Measurements from ENCODE around the gene MED23. TPM values are rescaled to one million over a fixed set of nuclear protein-coding genes. Genes with fewer than 3 reads are reported as not detected.

Gene MED23
- total and polyA plus RNA-seq, 2 experiments from 2014 or later: 8.6 to 23.6 TPM

GRCh38 chr6:131660195-131660594, 32.2 kb upstream of the MED23 start:
- H4K20me1 ChIP-seq (replicated peaks; ENCODE audit: insufficient read depth): no peaks in the 10 kb centered on the region
- H2AFZ ChIP-seq: no peak overlapping the region
- ATAC-seq: no peak

More at GRCh38 chr6:131660195-131660594, 32.2 kb upstream of the MED23 start:
- no peak overlapping the region for H3K4me3 ChIP-seq
- H3K4me3 Mint-ChIP-seq: no peak overlapping the region
- H3K36me3 Mint-ChIP-seq (ENCODE audit: low read depth): no peaks in the 10 kb centered on the region
- no peak for DNase-seq (ENCODE audit: low spot score)
- no peak overlapping the region for H3K27ac Mint-ChIP-seq
- no peaks in the 10 kb centered on the region for H3F3A ChIP-seq (replicated peaks; ENCODE audit: low read depth)
- H3K27me3 Mint-ChIP-seq (ENCODE audit: insufficient read depth, low read depth, poor library complexity): peaks cover 2% of the 10 kb centered on the region
- H3K36me3 ChIP-seq (ENCODE audit: insufficient read depth): no peaks in the 10 kb centered on the region
- no peaks in the 10 kb centered on the region for H3K9me3 Mint-ChIP-seq
- TF ChIP-seq, protein P1, sequence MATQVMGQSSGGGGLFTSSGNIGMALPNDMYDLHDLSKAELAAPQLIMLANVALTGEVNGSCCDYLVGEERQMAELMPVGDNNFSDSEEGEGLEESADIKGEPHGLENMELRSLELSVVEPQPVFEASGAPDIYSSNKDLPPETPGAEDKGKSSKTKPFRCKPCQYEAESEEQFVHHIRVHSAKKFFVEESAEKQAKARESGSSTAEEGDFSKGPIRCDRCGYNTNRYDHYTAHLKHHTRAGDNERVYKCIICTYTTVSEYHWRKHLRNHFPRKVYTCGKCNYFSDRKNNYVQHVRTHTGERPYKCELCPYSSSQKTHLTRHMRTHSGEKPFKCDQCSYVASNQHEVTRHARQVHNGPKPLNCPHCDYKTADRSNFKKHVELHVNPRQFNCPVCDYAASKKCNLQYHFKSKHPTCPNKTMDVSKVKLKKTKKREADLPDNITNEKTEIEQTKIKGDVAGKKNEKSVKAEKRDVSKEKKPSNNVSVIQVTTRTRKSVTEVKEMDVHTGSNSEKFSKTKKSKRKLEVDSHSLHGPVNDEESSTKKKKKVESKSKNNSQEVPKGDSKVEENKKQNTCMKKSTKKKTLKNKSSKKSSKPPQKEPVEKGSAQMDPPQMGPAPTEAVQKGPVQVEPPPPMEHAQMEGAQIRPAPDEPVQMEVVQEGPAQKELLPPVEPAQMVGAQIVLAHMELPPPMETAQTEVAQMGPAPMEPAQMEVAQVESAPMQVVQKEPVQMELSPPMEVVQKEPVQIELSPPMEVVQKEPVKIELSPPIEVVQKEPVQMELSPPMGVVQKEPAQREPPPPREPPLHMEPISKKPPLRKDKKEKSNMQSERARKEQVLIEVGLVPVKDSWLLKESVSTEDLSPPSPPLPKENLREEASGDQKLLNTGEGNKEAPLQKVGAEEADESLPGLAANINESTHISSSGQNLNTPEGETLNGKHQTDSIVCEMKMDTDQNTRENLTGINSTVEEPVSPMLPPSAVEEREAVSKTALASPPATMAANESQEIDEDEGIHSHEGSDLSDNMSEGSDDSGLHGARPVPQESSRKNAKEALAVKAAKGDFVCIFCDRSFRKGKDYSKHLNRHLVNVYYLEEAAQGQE (IDR thresholded peaks at IDR 0.05; ENCODE audit: unreplicated experiment): no peak
- TF ChIP-seq ZNF331 (CRISPR knock-in tag; IDR thresholded peaks at IDR 0.05; ENCODE audit: low read depth) (no peak), STAT1 (IDR thresholded peaks at IDR 0.05; ENCODE audit: unreplicated experiment) (no peak), CREB1 (CRISPR knock-in tag; IDR thresholded peaks at IDR 0.05; ENCODE audit: low read depth) (no peak), CTCF (conservative IDR thresholded peaks at IDR 0.05; ENCODE audit: low read depth in 2 of 2) (no peak), NANOG (IDR thresholded peaks at IDR 0.05; ENCODE audit: borderline replicate concordance) (no peak), ETS1 (IDR thresholded peaks at IDR 0.05) (no peak), ZNF114 (CRISPR knock-in tag; IDR thresholded peaks at IDR 0.05) (no peak), POLR2AphosphoS5 (IDR thresholded peaks at IDR 0.05; ENCODE audit: low read depth) (no peak), EZH2 (IDR thresholded peaks at IDR 0.05; ENCODE audit: low read depth, unreplicated experiment) (no peak), JUNB (IDR thresholded peaks at IDR 0.05; ENCODE audit: unreplicated experiment) (no peak), EZH2phosphoT487 (IDR thresholded peaks at IDR 0.05; ENCODE audit: unreplicated experiment) (no peak)
- TF ChIP-seq, protein P2, sequence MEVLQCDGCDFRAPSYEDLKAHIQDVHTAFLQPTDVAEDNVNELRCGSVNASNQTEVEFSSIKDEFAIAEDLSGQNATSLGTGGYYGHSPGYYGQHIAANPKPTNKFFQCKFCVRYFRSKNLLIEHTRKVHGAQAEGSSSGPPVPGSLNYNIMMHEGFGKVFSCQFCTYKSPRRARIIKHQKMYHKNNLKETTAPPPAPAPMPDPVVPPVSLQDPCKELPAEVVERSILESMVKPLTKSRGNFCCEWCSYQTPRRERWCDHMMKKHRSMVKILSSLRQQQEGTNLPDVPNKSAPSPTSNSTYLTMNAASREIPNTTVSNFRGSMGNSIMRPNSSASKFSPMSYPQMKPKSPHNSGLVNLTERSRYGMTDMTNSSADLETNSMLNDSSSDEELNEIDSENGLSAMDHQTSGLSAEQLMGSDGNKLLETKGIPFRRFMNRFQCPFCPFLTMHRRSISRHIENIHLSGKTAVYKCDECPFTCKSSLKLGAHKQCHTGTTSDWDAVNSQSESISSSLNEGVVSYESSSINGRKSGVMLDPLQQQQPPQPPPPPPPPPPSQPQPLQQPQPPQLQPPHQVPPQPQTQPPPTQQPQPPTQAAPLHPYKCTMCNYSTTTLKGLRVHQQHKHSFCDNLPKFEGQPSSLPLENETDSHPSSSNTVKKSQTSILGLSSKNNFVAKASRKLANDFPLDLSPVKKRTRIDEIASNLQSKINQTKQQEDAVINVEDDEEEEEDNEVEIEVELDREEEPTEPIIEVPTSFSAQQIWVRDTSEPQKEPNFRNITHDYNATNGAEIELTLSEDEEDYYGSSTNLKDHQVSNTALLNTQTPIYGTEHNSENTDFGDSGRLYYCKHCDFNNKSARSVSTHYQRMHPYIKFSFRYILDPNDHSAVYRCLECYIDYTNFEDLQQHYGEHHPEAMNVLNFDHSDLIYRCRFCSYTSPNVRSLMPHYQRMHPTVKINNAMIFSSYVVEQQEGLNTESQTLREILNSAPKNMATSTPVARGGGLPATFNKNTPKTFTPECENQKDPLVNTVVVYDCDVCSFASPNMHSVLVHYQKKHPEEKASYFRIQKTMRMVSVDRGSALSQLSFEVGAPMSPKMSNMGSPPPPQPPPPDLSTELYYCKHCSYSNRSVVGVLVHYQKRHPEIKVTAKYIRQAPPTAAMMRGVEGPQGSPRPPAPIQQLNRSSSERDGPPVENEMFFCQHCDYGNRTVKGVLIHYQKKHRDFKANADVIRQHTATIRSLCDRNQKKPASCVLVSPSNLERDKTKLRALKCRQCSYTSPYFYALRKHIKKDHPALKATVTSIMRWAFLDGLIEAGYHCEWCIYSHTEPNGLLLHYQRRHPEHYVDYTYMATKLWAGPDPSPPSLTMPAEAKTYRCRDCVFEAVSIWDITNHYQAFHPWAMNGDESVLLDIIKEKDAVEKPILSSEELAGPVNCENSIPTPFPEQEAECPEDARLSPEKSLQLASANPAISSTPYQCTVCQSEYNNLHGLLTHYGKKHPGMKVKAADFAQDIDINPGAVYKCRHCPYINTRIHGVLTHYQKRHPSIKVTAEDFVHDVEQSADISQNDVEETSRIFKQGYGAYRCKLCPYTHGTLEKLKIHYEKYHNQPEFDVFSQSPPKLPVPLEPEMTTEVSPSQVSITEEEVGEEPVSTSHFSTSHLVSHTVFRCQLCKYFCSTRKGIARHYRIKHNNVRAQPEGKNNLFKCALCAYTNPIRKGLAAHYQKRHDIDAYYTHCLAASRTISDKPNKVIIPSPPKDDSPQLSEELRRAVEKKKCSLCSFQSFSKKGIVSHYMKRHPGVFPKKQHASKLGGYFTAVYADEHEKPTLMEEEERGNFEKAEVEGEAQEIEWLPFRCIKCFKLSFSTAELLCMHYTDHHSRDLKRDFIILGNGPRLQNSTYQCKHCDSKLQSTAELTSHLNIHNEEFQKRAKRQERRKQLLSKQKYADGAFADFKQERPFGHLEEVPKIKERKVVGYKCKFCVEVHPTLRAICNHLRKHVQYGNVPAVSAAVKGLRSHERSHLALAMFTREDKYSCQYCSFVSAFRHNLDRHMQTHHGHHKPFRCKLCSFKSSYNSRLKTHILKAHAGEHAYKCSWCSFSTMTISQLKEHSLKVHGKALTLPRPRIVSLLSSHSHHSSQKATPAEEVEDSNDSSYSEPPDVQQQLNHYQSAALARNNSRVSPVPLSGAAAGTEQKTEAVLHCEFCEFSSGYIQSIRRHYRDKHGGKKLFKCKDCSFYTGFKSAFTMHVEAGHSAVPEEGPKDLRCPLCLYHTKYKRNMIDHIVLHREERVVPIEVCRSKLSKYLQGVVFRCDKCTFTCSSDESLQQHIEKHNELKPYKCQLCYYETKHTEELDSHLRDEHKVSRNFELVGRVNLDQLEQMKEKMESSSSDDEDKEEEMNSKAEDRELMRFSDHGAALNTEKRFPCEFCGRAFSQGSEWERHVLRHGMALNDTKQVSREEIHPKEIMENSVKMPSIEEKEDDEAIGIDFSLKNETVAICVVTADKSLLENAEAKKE (CRISPR knock-in tag; IDR thresholded peaks at IDR 0.05): no peak
- no peaks in the 10 kb centered on the region for H3K4me1 Mint-ChIP-seq
- H3K79me2 ChIP-seq (replicated peaks; ENCODE audit: insufficient read depth): no peaks in the 10 kb centered on the region
- no peak overlapping the region for H3K27ac ChIP-seq (ENCODE audit: low read depth)
- 0 out of 2 replicates have a peak, but pooled peaks cover 2% of the 10 kb centered on the region for H3K9me2 ChIP-seq (ENCODE audit: insufficient read depth)
- H3K4me1 ChIP-seq (ENCODE audit: insufficient read depth): no peaks in the 10 kb centered on the region
- no peaks in the 10 kb centered on the region for H3K27me3 ChIP-seq (ENCODE audit: insufficient read depth)
- H3K4me2 ChIP-seq: no peak overlapping the region
